NT2/D1 (cell line): Measurements from ENCODE around the gene RPL13.

Source experiments
- SUZ12 ChIP-seq: IDR thresholded peaks from 2 replicates; pipeline ENCODE4 v1.6.1; 2011; ENCODE audit not compliant: insufficient read length, insufficient read depth; ENCODE audit errors: extremely low read depth
- YY1 ChIP-seq: IDR thresholded peaks from 2 replicates; pipeline ENCODE4 v1.6.1; 2011; ENCODE audit not compliant: insufficient read length, insufficient read depth
- ZNF274 ChIP-seq: IDR thresholded peaks from 2 replicates; pipeline ENCODE4 v1.6.1; 2011; ENCODE audit warnings: mild to moderate bottlenecking, low read depth, low read length

DNA sequence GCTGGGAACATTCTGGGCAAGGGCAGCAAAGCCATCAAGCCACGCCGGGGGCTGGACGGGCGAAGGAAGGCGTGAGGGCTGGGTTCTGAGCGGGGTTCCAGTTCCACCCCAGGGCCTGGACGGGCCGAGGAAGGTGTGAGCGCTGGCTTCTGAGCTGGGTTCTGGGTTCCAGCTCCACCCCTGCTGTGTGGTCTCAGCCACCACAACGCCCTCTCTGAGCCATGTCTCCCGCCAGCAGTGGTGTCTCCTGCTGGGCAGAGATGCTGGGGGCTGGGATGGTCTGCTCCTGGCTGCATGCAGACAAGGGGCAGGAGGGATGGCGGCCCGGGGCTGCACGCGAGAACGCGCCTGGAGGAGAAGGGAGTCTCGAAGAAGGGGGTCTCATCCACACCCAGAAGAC lies 11.2 kb downstream of the RPL13 start:
- TF ChIP-seq ZNF274, result no peak
- TF ChIP-seq SUZ12, result no peak
- no peak for TF ChIP-seq YY1
